Heart left ventricle (tissue), 16 donors: ENCODE measurements around the gene PARD3B. TPM values are rescaled to one million over a fixed set of nuclear protein-coding genes. Genes with fewer than 3 reads are reported as not detected.
A peak's percentile ranks its signal among the peaks of the same experiment; 100 is the strongest.

Source experiments
- ATAC-seq, 4 donors: fragments of 200-7000 bp; cut with Tn5 transposase; one replicate each; pipeline ENCODE4 v1.9.1; 2020 to 2022; ENCODE audit warnings: moderate library complexity in 4 of 4, mild to moderate bottlenecking in 3 of 4, moderate number of reproducible peaks in 1 of 4
- DNase-seq, 5 donors: peaks; one replicate each; pipeline ENCODE4 v3.0.0-alpha.2; 2020
- H3K27ac ChIP-seq, 12 donors: fragments of 200-600 bp; sonication (generic) in 4 of 12; one replicate each; pipeline versions ENCODE4 v1.5.0 to v1.8.0; 2016 to 2022; ENCODE audit warnings: mild to moderate bottlenecking in 2 of 12
- H3K27me3 ChIP-seq, 9 donors: fragments of 200-600 bp; sonication (generic) in 2 of 9; one replicate each; pipeline versions ENCODE4 v1.5.1 to v1.8.0; 2016 to 2022; ENCODE audit warnings: mild to moderate bottlenecking in 3 of 9
- H3K36me3 ChIP-seq, 9 donors: fragments of 200-600 bp; sonication (generic) in 2 of 9; one replicate each; pipeline versions ENCODE4 v1.5.0 to v1.8.0; 2018 to 2022; ENCODE audit warnings: mild to moderate bottlenecking in 2 of 9
- H3K4me1 ChIP-seq, 12 donors: fragments of 200-600 bp; sonication (generic) in 4 of 12; one replicate each; pipeline versions ENCODE4 v1.5.0 to v1.8.0; 2016 to 2022; ENCODE audit warnings: mild to moderate bottlenecking in 3 of 12
- H3K4me3 ChIP-seq, 12 donors: fragments of 200-600 bp; sonication (generic) in 4 of 12; one replicate each; pipeline versions ENCODE4 v1.5.0 to v1.8.0; 2017 to 2022; ENCODE audit warnings: mild to moderate bottlenecking in 9 of 12, moderate library complexity in 4 of 12
- H3K9me3 ChIP-seq, 12 donors: fragments of 200-600 bp; sonication (generic) in 4 of 12; one replicate each; pipeline versions ENCODE4 v1.5.0 to v1.8.0; 2016 to 2022; ENCODE audit warnings: mild to moderate bottlenecking in 1 of 12
- POLR2A ChIP-seq, 2 donors: fragments of 450-650 bp; IDR thresholded peaks; one replicate each; pipeline ENCODE4 v1.6.1; 2017; ENCODE audit warnings: antibody characterized with exemption in 2 of 2, mild to moderate bottlenecking in 2 of 2, moderate library complexity in 2 of 2
- WGBS, 4 donors: extraction: QIAGEN DNeasy Blood & Tissue Kit in 2 of 4; methylation state at CpG; one replicate each; pipeline versions ENCODE4 v1.1.5 to v1.1.7; 2013 to 2018; 5-methylcytosine and 5-hydroxymethylcytosine counted together
- intact Hi-C, 10 donors: fragments of 100-400 bp; cut with DNase I; formaldehyde crosslinking; loops; one replicate each; pipeline versions ENCODE4 v1.11.1 to v1.14.2; 2022
- polyA plus RNA-seq, 2 donors: library from polyadenylated mRNA; stranded (reverse); fragments of 200-250 nt; gene quantifications; one replicate each; pipeline ENCODE4 v1.2.3, GENCODE V29; 2013
- total RNA-seq, 9 donors: library from RNA; depleted of rRNA in 2 of 9; stranded (reverse); fragments of >200 nt in 2 of 9; fragmentation: NEBNext Ultra II Directional in 3 of 9; extraction: Animal tissue kit (Norgen Biotek cat#: 25700) in 3 of 9; gene quantifications; one replicate each; pipeline versions ENCODE4 v1.1.0 to v1.2.4, GENCODE V29; 2016 to 2023
- TF ChIP-seq, protein P1 (sequence below), 12 donors: fragments of 200-600 bp; sonication (generic) in 4 of 12; IDR thresholded peaks; one replicate each; pipeline versions ENCODE4 v1.5.0 to v1.8.0; 2018 to 2022; ENCODE audit warnings: antibody characterized with exemption in 12 of 12, mild to moderate bottlenecking in 5 of 12
- donor health status: ischemic (EF 13 %, LVEDD 7.1; RV severe dilation, severe dysfunction).
- donor health status: healthy with polysubstance abuse.
- donor health status: DM: no; HTN: yes; CAD: no.
- donor health status: DM: no; HTN: no; CAD: no.
- donor health status: ischemic (EF 25% LVEDD 6.9; RV normal size, moderate dysfunction).
- donor health status: ischemic (EF 25% LVEDD 5.7; RV mildly dilated, moderate dysfunction).
- donor health status: healthy.
- donor health status: DM: yes; HTN: yes; CAD: no.
- donor health status: ischemic (EF 35%, LVEDD 5.7; RV mildly dilated, moderate dysfunction).
- donor health status: nonischemic (EF 11% LVEDD 7.7; RV severe dilation, severe dysfunction).
- donor health status: DM: yes; HTN: yes; CAD: no.
- donor health status: PGD.
- donor health status: ischemic (EF 29% LVEDD 5.4; RV normal size, mild dysfunction).
- donor health status: nonischemic (EF 23%, LVEDD 6.1; RV moderate dilation, normal function).

Gene PARD3B
- total and polyA plus RNA-seq, 11 donors: 0.71 to 15.1 (median 6.2) TPM

GRCh38 chr2:205020673-205021072, 475.4 kb downstream of the PARD3B start:
- DNase-seq (no peak), ATAC-seq (no peak)
- WGBS, 4 donors: 89 to 93% (median 91%) methylated on average over 3 of the region's 3 CpGs
- Histone ChIP-seq H3K4me3 (no peak overlapping the region), H3K4me1 (peaks cover 0 to 10% (median 2%) of the 10 kb centered on the region in 12 donors), H3K9me3 (peaks cover 0 to 10% (median 0%) of the 10 kb centered on the region in 12 donors), H3K36me3 (no peaks in the 10 kb centered on the region), H3K27me3 (no peaks in the 10 kb centered on the region), H3K27ac (no peak overlapping the region)
- TF ChIP-seq POLR2A (IDR thresholded peaks at IDR 0.05): no peak
- TF ChIP-seq, protein P1, sequence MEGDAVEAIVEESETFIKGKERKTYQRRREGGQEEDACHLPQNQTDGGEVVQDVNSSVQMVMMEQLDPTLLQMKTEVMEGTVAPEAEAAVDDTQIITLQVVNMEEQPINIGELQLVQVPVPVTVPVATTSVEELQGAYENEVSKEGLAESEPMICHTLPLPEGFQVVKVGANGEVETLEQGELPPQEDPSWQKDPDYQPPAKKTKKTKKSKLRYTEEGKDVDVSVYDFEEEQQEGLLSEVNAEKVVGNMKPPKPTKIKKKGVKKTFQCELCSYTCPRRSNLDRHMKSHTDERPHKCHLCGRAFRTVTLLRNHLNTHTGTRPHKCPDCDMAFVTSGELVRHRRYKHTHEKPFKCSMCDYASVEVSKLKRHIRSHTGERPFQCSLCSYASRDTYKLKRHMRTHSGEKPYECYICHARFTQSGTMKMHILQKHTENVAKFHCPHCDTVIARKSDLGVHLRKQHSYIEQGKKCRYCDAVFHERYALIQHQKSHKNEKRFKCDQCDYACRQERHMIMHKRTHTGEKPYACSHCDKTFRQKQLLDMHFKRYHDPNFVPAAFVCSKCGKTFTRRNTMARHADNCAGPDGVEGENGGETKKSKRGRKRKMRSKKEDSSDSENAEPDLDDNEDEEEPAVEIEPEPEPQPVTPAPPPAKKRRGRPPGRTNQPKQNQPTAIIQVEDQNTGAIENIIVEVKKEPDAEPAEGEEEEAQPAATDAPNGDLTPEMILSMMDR (IDR thresholded peaks at IDR 0.05): no peak
- intact Hi-C loops: no loop called here

DNA sequence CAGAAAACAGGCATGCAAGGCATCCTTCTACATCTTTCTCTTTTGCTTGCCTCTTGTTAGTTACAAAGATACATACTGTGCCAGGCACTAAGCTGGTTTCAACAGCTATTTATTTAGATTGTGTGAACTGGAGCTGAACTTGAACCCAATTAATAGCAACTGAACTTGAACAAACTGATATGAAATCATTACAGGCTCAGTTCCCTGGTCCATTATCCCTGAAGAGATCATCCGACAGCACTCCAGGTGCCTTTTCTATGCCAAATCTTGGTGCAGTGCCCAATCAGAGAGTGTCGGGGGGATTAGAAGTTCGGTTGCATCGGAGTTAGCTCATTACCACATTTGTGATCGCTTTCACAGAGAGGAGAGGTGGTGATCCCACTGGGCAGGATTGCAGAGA, 477.6 kb downstream of the PARD3B start:
- H3K36me3 ChIP-seq: no peaks in the 10 kb centered on the region
- 84 to 93% (median 90%) methylated on average over 5 of the region's 5 CpGs for WGBS, 4 donors
- intact Hi-C loops: no loop called here
- DNase-seq (no peak), ATAC-seq (no peak)
- TF ChIP-seq, protein P1 (IDR thresholded peaks at IDR 0.05): no peak
- no peak for TF ChIP-seq POLR2A (IDR thresholded peaks at IDR 0.05)
- no peak overlapping the region for H3K4me3 ChIP-seq
- peaks cover 0 to 10% (median 0%) of the 10 kb centered on the region in 12 donors for H3K9me3 ChIP-seq
- H3K27me3 ChIP-seq: no peaks in the 10 kb centered on the region
- H3K4me1 ChIP-seq: peaks cover 0 to 12% (median 3%) of the 10 kb centered on the region in 12 donors
- H3K27ac ChIP-seq: no peak overlapping the region

DNA sequence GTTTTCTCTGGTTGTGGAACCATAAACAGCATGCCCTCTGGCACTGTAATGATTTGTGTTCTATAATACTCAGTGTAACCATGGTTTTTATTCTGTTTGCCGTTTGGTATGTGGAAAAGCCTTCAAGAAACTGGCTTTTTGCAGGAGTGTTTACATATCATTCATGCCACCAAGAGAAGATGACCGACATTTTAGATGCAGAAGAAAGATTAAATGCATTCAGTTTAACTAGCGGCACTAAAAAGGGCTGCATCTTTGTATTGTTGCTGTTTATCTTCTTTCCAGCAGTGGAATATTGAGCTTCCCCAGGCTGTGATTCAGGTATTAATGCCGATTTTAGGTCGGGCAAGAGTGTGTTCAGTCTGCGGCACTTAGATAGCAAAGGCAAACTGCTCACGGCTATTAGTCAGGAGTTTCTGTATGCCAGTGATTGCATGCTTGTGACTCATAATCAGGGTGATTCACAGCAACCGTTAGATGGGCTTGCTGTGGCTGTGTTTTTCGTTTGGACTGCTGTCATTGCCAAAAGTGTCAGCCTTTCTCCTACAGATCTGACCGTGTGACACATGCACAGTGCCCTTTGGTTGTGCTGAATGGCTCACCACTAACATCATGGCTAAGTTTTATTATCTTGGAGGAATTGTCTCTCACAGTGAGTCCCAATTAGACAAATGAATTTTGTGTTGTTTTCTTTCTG, 479.7 kb downstream of the PARD3B start:
- H3K27ac ChIP-seq: peak overlapping the region in 8 of 12 donors; percentile 4 to 59 (median 39)
- peak overlapping the region in 7 of 12 donors; percentile 1 to 22 (median 17) for H3K4me3 ChIP-seq
- peak; percentile 73 to 99 (median 95) for ATAC-seq
- H3K27me3 ChIP-seq: no peaks in the 10 kb centered on the region
- intact Hi-C loops: no loop called here
- H3K9me3 ChIP-seq: no peaks in the 10 kb centered on the region
- no peak for TF ChIP-seq POLR2A (IDR thresholded peaks at IDR 0.05)
- TF ChIP-seq, protein P1 (IDR thresholded peaks at IDR 0.05): no peak
- no peaks in the 10 kb centered on the region for H3K36me3 ChIP-seq
- 42 to 47% (median 46%) methylated on average over 10 of the region's 10 CpGs for WGBS, 4 donors
- H3K4me1 ChIP-seq: peaks cover 0 to 12% (median 3%) of the 10 kb centered on the region in 12 donors
- DNase-seq: peak in 4 of 5 donors; percentile 19 to 66 (median 44)

- ATAC-seq (peak in 3 of 4 donors; percentile 15 to 37 (median 19)), DNase-seq (no peak)
- Histone ChIP-seq H3K4me3 (peak overlapping the region in 6 of 12 donors; percentile 12 to 22 (median 18)), H3K27me3 (no peaks in the 10 kb centered on the region), H3K9me3 (no peaks in the 10 kb centered on the region), H3K36me3 (no peaks in the 10 kb centered on the region), H3K4me1 (peaks cover 0 to 12% (median 3%) of the 10 kb centered on the region in 12 donors), H3K27ac (peak overlapping the region in 8 of 12 donors; percentile 4 to 59 (median 39))
- WGBS, 4 donors: 68 to 75% (median 71%) methylated on average over 11 of the region's 11 CpGs
- intact Hi-C loops: no loop called here
- no peak for TF ChIP-seq POLR2A (IDR thresholded peaks at IDR 0.05)
- TF ChIP-seq, protein P1 (IDR thresholded peaks at IDR 0.05): no peak
These were observed 480.4 kb downstream of the PARD3B start for GRCh38 chr2:205025580-205026240.
